Heart left ventricle (tissue), 16 donors: ENCODE data around the gene GIMAP5. TPM values are rescaled to one million over a fixed set of nuclear protein-coding genes. Genes with fewer than 3 reads are reported as not detected.

Experiments
- ATAC-seq, 4 donors: fragments of 200-7000 bp; cut with Tn5 transposase; one replicate each; pipeline ENCODE4 v1.9.1; 2020 to 2022; ENCODE audit warnings: moderate library complexity in 4 of 4, mild to moderate bottlenecking in 3 of 4, moderate number of reproducible peaks in 1 of 4
- DNase-seq, 5 donors: peaks; one replicate each; pipeline ENCODE4 v3.0.0-alpha.2; 2020
- H3K27ac ChIP-seq, 12 donors: fragments of 200-600 bp; sonication (generic) in 4 of 12; one replicate each; pipeline versions ENCODE4 v1.5.0 to v1.8.0; 2016 to 2022; ENCODE audit warnings: mild to moderate bottlenecking in 2 of 12
- H3K27me3 ChIP-seq, 9 donors: fragments of 200-600 bp; sonication (generic) in 2 of 9; one replicate each; pipeline versions ENCODE4 v1.5.1 to v1.8.0; 2016 to 2022; ENCODE audit warnings: mild to moderate bottlenecking in 3 of 9
- H3K36me3 ChIP-seq, 9 donors: fragments of 200-600 bp; sonication (generic) in 2 of 9; one replicate each; pipeline versions ENCODE4 v1.5.0 to v1.8.0; 2018 to 2022; ENCODE audit warnings: mild to moderate bottlenecking in 2 of 9
- H3K4me1 ChIP-seq, 12 donors: fragments of 200-600 bp; sonication (generic) in 4 of 12; one replicate each; pipeline versions ENCODE4 v1.5.0 to v1.8.0; 2016 to 2022; ENCODE audit warnings: mild to moderate bottlenecking in 3 of 12
- H3K4me3 ChIP-seq, 12 donors: fragments of 200-600 bp; sonication (generic) in 4 of 12; one replicate each; pipeline versions ENCODE4 v1.5.0 to v1.8.0; 2017 to 2022; ENCODE audit warnings: mild to moderate bottlenecking in 9 of 12, moderate library complexity in 4 of 12
- H3K9me3 ChIP-seq, 12 donors: fragments of 200-600 bp; sonication (generic) in 4 of 12; one replicate each; pipeline versions ENCODE4 v1.5.0 to v1.8.0; 2016 to 2022; ENCODE audit warnings: mild to moderate bottlenecking in 1 of 12
- POLR2A ChIP-seq, 2 donors: fragments of 450-650 bp; IDR thresholded peaks; one replicate each; pipeline ENCODE4 v1.6.1; 2017; ENCODE audit warnings: antibody characterized with exemption in 2 of 2, mild to moderate bottlenecking in 2 of 2, moderate library complexity in 2 of 2
- WGBS, 4 donors: extraction: QIAGEN DNeasy Blood & Tissue Kit in 2 of 4; methylation state at CpG; one replicate each; pipeline versions ENCODE4 v1.1.5 to v1.1.7; 2013 to 2018; 5-methylcytosine and 5-hydroxymethylcytosine counted together
- intact Hi-C, 10 donors: fragments of 100-400 bp; cut with DNase I; formaldehyde crosslinking; loops; one replicate each; pipeline versions ENCODE4 v1.11.1 to v1.14.2; 2022
- polyA plus RNA-seq, 2 donors: library from polyadenylated mRNA; stranded (reverse); fragments of 200-250 nt; gene quantifications; one replicate each; pipeline ENCODE4 v1.2.3, GENCODE V29; 2013
- total RNA-seq, 9 donors: library from RNA; depleted of rRNA in 2 of 9; stranded (reverse); fragments of >200 nt in 2 of 9; fragmentation: NEBNext Ultra II Directional in 3 of 9; extraction: Animal tissue kit (Norgen Biotek cat#: 25700) in 3 of 9; gene quantifications; one replicate each; pipeline versions ENCODE4 v1.1.0 to v1.2.4, GENCODE V29; 2016 to 2023
- TF ChIP-seq, protein P1 (sequence below), 12 donors: fragments of 200-600 bp; sonication (generic) in 4 of 12; IDR thresholded peaks; one replicate each; pipeline versions ENCODE4 v1.5.0 to v1.8.0; 2018 to 2022; ENCODE audit warnings: antibody characterized with exemption in 12 of 12, mild to moderate bottlenecking in 5 of 12
- donor health status: ischemic (EF 13 %, LVEDD 7.1; RV severe dilation, severe dysfunction).
- donor health status: healthy with polysubstance abuse.
- donor health status: DM: no; HTN: yes; CAD: no.
- donor health status: DM: no; HTN: no; CAD: no.
- donor health status: ischemic (EF 25% LVEDD 6.9; RV normal size, moderate dysfunction).
- donor health status: ischemic (EF 25% LVEDD 5.7; RV mildly dilated, moderate dysfunction).
- donor health status: healthy.
- donor health status: DM: yes; HTN: yes; CAD: no.
- donor health status: ischemic (EF 35%, LVEDD 5.7; RV mildly dilated, moderate dysfunction).
- donor health status: nonischemic (EF 11% LVEDD 7.7; RV severe dilation, severe dysfunction).
- donor health status: DM: yes; HTN: yes; CAD: no.
- donor health status: PGD.
- donor health status: ischemic (EF 29% LVEDD 5.4; RV normal size, mild dysfunction).
- donor health status: nonischemic (EF 23%, LVEDD 6.1; RV moderate dilation, normal function).

The GIMAP5 gene
- total and polyA plus RNA-seq, 11 donors = 6.4 to 40.4 (median 19.3) TPM

DNA sequence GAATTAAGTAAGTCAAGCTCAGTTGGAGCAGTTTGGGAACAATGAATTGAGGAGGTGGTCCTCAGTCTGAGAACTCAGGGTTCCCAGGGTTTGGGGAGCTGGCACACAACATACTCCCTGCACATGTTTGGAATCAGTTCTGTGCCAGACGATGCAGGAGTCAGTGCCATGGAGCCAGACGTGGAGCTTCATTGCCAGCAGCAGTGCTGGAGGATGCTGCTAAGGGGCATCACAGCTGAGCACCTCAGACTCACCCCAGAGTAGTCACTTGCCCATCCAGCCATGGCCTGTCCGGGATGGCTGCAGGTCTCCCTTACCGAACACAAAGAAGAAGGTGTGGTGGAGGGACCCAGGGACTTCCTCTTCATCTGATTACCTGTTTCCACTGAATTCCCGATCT lies 7.9 kb downstream of the GIMAP5 start:
- Histone ChIP-seq H3K36me3 (peaks cover 0 to 51% (median 31%) of the 10 kb centered on the region in 9 donors), H3K27me3 (no peaks in the 10 kb centered on the region), H3K4me3 (no peak overlapping the region), H3K9me3 (no peaks in the 10 kb centered on the region), H3K27ac (peak overlapping the region in 4 of 12 donors; percentile 10 to 93 (median 30)), H3K4me1 (peaks cover 5 to 62% (median 33%) of the 10 kb centered on the region in 12 donors)
- WGBS, 4 donors = 59 to 69% (median 64%) methylated on average over 5 of the region's 5 CpGs
- DNase-seq (no peak), ATAC-seq (peak in 1 of 4 donors; percentile 6)
- intact Hi-C loops = no loop called here
- no peak for TF ChIP-seq POLR2A (IDR thresholded peaks at IDR 0.05)
- TF ChIP-seq, protein P1, sequence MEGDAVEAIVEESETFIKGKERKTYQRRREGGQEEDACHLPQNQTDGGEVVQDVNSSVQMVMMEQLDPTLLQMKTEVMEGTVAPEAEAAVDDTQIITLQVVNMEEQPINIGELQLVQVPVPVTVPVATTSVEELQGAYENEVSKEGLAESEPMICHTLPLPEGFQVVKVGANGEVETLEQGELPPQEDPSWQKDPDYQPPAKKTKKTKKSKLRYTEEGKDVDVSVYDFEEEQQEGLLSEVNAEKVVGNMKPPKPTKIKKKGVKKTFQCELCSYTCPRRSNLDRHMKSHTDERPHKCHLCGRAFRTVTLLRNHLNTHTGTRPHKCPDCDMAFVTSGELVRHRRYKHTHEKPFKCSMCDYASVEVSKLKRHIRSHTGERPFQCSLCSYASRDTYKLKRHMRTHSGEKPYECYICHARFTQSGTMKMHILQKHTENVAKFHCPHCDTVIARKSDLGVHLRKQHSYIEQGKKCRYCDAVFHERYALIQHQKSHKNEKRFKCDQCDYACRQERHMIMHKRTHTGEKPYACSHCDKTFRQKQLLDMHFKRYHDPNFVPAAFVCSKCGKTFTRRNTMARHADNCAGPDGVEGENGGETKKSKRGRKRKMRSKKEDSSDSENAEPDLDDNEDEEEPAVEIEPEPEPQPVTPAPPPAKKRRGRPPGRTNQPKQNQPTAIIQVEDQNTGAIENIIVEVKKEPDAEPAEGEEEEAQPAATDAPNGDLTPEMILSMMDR (IDR thresholded peaks at IDR 0.05) = no peak

DNA sequence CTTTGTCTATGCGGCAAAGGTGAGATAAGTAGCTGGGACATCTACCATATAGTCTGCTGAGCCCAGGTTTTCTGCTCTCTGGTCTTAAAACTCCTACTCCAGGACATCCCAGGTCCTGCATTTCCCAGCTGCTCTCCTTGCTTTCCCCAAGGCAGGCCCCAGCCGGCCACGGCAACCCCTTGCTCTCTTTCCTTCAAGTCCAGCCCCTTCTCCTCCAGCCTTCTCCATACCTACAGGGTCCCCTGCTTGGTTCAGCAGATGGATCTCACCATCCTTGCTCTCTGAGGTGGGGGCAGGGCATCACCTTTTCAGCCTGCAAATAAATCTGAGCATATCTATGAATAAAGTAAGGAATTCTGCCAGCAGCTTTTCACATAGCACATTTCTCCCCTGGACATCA lies 8.7 kb downstream of the GIMAP5 start:
- 54 to 66% (median 59%) methylated on average over 3 of the region's 3 CpGs for WGBS, 4 donors
- DNase-seq (no peak), ATAC-seq (no peak)
- intact Hi-C loops = no loop called here
- Histone ChIP-seq H3K4me3 (no peak overlapping the region), H3K9me3 (no peaks in the 10 kb centered on the region), H3K4me1 (peaks cover 5 to 57% (median 33%) of the 10 kb centered on the region in 12 donors), H3K36me3 (peaks cover 0 to 43% (median 24%) of the 10 kb centered on the region in 9 donors), H3K27me3 (no peaks in the 10 kb centered on the region), H3K27ac (peak overlapping the region in 3 of 12 donors; percentile 14 to 38 (median 23))
- no peak for TF ChIP-seq POLR2A (IDR thresholded peaks at IDR 0.05)
- TF ChIP-seq, protein P1 (IDR thresholded peaks at IDR 0.05) = no peak

DNA sequence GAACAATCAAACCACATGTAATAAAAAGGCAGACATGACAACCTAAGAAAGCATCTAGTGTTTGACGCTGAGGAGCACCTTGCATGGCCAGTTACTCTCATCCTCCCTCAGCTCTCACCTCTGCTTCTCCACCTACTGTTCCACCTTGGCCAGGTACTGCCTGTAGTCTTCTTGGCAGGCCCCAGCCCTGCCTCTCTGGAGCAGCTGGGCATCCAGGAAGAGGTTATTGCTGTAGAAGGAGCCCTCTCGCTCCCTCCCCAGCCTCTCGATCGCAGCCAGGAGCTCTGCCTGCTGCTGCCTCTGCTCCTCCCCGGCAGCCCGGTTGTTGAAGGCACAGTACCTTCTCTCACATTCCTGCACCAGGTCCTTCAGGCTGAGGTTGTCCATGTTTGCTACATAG lies 9.7 kb downstream of the GIMAP5 start:
- no peaks in the 10 kb centered on the region for H3K9me3 ChIP-seq
- no peaks in the 10 kb centered on the region for H3K27me3 ChIP-seq
- no peak overlapping the region for H3K4me3 ChIP-seq
- 82 to 96% (median 88%) methylated on average over 6 of the region's 6 CpGs for WGBS, 4 donors
- intact Hi-C loops = no loop called here
- no peak for DNase-seq
- TF ChIP-seq, protein P1 (IDR thresholded peaks at IDR 0.05) = no peak
- no peak for TF ChIP-seq POLR2A (IDR thresholded peaks at IDR 0.05)
- peaks cover 5 to 57% (median 29%) of the 10 kb centered on the region in 12 donors for H3K4me1 ChIP-seq
- no peak for ATAC-seq
- no peak overlapping the region for H3K27ac ChIP-seq
- peaks cover 0 to 32% (median 14%) of the 10 kb centered on the region in 9 donors for H3K36me3 ChIP-seq

DNA sequence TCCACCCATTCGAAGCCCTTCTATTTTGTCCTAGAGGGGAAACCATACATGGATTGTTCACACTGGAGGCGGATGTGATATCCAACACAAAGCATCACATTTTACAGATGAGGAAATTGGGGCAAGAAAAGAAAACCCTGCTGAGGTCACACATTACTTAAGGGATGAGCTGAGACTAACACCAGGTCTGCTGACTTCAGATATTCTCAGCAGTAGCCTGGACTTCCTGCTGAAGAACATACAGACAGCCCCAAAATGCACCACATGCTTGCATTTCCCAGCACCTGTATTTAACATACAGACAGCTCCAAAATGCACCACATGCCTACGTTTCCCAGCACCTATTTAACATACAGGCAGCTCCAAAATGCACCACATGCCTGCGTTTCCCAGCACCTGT lies 11.2 kb downstream of the GIMAP5 start:
- Histone ChIP-seq H3K27ac (peak overlapping the region in 1 of 12 donors; percentile 15), H3K27me3 (no peaks in the 10 kb centered on the region), H3K36me3 (peaks cover 0 to 18% (median under 1%) of the 10 kb centered on the region in 9 donors), H3K4me1 (peaks cover 0 to 57% (median 27%) of the 10 kb centered on the region in 12 donors), H3K4me3 (no peak overlapping the region), H3K9me3 (no peaks in the 10 kb centered on the region)
- TF ChIP-seq, protein P1 (IDR thresholded peaks at IDR 0.05) = no peak
- no peak for TF ChIP-seq POLR2A (IDR thresholded peaks at IDR 0.05)
- intact Hi-C loops = no loop called here
- ATAC-seq (no peak), DNase-seq (no peak)
- 84 to 88% (median 85%) methylated on average over 4 of the region's 4 CpGs for WGBS, 4 donors
